NCI-H446 treated with DMSO at 0.1 percent for 48 hours (cell line): ENCODE data around the gene C1orf159.

Source experiments
- DNase-seq: peaks from one replicate; lab custom pipeline; 2025; lab: John Stamatoyannopoulos, UW

Gene C1orf159

DNA sequence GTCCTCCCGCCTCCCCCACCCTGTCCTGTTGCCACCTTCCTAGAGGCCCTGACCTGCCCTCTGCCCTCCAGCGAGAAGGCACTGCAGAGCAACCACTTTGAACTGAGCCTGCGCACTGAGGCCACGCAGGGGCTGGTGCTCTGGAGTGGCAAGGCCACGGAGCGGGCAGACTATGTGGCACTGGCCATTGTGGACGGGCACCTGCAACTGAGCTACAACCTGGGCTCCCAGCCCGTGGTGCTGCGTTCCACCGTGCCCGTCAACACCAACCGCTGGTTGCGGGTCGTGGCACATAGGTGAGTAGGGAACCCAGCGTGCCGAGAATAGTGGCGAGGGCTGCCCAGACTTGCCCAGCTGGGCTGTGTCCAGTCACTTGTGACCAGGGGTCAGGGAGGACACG lies 62.2 kb downstream of the C1orf159 start:
- DNase-seq, result no peak

DNA sequence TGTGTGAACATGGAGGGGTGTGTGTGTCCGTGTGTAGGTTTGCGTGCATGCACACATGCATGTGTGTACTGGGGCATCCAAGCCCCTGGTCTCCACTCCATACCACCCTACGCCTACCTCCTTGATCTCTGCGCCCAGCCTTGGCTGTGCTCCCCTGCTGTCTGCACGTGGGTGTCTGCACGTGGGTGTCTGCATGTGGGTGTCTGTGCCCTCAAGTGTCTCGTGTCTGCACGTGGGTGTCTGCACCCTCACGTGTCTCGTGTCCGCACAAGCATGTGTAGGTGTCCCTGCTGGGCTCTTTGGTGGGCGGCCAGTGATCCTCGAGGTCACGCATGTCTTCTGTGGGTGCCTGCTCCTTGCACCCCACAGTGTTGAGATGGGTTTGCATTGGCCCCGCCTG lies 62.9 kb downstream of the C1orf159 start:
- DNase-seq, result no peak

DNA sequence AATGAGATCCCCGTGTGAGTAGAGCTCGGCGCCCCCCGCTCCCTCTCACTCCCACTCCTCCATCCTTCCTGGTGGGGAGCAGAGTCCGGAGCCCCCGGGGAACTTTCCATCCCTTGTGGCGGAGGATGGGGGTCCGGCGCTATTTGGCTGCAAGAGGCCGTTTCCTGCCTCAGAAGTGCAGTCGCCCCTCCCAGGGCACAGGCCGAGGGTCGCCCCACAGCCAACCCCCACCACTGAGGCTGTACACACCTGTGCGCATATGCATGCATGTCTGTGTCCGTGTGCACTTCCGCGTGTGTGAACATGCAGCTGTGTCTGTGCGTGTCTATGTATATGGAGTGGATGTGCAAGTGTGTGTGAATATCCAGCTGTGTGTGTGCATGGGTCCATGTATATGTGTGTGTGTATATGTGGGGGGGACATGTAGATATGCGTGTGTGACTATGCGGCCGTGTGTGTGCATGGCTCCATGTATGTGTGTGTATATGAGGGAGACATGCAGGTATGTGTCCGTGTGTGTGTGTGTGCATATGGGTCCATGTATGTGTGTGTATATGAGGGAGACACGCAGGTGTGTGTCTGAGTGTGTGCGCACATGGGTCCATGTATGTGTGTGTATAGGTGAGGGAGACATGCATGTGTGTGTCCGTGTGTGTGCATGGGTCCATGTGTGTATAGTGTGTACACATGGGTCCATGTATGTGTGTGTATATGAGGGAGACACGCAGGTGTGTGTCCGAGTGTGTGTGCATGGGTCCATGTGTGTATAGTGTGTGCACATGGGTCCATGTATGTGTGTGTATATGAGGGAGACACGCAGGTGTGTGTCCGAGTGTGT lies 63.7 kb downstream of the C1orf159 start:
- DNase-seq, result no peak

DNA sequence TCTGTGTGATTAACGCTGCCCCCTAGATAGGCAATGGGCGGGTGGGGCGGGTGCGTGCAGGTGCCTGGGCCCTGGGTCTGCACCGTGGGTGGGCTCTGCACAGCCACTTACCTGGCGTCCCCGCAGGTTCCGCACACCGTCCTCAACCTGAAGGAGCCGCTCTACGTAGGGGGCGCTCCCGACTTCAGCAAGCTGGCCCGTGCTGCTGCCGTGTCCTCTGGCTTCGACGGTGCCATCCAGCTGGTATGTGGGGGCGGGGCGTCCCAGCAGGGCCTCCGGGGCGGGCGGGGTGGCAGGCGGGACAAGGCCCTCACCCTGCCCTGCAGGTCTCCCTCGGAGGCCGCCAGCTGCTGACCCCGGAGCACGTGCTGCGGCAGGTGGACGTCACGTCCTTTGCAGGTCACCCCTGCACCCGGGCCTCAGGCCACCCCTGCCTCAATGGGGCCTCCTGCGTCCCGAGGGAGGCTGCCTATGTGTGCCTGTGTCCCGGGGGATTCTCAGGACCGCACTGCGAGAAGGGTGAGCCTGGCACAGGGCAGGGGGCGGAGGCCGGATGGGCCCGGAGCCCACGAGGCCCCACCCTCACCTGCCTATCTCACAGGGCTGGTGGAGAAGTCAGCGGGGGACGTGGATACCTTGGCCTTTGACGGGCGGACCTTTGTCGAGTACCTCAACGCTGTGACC lies 64.6 kb downstream of the C1orf159 start:
- DNase-seq, result no peak

DNA sequence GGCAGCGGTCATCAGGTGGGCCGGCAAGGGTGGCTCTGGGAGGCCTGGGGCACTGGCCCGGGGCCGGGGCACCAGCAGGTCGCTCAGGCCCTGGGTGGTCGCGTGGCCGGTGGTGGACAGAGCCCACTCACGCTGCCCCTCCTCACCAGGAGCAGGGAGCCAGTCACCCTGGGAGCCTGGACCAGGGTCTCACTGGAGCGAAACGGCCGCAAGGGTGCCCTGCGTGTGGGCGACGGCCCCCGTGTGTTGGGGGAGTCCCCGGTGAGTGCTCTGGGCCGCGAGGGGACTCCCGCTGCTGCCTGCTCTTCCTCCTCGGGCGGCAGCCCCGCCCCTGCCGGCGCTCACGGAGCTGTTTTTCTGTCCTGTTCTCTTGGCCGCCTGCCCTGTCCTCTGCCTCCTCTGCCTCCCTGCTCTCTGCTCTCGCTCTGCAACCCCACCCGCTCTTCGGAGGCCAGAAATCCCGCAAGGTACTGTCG lies 65.3 kb downstream of the C1orf159 start:
- no peak for DNase-seq

DNA sequence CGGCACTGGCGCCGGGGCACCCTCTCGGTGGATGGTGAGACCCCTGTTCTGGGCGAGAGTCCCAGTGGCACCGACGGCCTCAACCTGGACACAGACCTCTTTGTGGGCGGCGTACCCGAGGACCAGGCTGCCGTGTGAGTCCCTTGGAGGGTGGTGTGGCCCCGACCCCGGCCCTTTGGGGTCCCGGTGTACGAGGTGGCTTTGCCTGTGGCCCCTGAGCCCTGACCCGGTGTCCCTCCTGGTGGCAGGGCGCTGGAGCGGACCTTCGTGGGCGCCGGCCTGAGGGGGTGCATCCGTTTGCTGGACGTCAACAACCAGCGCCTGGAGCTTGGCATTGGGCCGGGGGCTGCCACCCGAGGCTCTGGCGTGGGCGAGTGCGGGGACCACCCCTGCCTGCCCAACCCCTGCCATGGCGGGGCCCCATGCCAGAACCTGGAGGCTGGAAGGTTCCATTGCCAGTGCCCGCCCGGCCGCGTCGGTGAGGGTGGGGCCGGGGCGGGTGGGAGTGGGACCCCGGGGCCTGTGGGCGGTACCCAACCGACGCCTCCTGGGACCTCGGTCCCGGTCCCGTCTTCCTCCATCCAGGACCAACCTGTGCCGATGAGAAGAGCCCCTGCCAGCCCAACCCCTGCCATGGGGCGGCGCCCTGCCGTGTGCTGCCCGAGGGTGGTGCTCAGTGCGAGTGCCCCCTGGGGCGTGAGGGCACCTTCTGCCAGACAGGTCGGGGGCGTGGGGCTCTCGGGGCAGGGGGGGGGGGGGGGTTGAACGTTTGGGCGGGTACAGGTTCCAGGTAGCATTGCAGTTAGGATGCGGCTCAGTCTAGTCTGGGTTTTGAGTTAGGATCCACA lies 66.3 kb downstream of the C1orf159 start:
- DNase-seq, result no peak

DNA sequence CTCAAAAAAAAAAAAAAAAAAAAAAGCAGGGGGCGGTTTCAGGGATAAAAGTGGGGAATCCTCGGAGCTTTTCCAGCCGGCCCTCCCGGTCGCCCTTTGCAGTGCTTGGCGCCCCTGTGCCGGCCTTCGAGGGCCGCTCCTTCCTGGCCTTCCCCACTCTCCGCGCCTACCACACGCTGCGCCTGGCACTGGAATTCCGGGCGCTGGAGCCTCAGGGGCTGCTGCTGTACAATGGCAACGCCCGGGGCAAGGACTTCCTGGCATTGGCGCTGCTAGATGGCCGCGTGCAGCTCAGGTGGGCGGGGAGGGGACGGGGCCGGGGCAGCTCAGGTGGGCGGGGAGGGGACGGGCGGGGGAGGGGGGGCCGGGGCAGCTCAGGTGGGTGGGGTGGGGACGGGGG lies 67.1 kb downstream of the C1orf159 start:
- no peak for DNase-seq

DNA sequence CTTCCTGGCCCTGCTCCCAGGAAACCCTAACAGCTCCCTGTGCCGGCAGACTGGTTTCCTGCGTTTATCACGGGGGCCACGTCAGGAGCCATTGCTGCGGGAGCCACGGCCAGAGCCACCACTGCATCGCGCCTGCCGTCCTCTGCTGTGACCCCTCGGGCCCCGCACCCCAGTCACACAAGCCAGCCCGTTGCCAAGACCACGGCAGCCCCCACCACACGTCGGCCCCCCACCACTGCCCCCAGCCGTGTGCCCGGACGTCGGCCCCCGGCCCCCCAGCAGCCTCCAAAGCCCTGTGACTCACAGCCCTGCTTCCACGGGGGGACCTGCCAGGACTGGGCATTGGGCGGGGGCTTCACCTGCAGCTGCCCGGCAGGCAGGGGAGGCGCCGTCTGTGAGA lies 67.9 kb downstream of the C1orf159 start:
- DNase-seq, result no peak

DNA sequence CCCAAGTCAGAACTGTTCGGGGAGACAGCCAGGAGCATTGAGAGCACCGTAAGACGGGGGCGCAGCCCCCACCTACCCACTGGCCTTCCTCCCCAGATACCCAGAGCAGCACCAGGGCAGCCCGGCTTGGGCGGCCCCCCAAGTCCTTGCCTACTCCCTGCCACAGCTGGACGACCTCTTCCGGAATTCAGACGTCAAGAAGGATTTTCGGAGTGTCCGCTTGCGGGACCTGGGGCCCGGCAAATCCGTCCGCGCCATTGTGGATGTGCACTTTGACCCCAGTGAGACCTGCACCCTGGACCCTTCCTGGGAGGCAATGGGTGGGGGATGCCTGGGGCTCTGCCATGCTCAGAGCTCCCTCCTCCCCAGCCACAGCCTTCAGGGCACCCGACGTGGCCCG lies 68.5 kb downstream of the C1orf159 start:
- DNase-seq, result no peak

DNA sequence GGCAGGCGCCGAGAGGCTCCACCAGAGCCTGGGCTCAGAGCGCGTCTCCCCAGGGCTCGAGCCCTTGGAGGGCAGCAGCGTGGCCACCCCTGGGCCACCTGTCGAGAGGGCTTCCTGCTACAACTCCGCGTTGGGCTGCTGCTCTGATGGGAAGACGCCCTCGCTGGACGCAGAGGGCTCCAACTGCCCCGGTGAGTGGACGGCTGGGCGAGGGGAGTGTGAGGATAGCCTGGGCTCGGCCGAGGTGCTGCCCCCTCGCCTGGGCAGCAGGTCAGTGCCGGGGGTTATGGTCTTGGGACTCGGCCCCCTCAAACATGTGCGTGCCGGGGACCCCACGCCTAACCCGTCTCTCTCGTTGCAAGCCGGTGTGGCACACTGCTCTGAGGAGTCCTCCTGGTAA lies 69.1 kb downstream of the C1orf159 start:
- no peak for DNase-seq

DNA sequence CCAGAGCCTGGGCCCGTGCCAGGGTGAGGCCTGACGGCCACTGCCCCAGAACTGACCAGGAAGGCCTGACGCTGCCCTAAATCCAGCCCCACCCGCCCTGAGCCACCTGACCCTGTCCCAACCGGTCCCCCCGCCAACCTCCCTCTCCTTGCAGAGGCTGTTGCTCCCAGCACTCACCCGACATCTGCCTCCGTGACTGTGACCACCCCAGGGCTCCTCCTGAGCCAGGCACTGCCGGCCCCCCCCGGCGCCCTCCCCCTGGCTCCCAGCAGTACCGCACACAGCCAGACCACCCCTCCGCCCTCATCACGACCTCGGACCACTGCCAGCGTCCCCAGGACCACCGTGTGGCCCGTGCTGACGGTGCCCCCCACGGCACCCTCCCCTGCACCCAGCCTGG lies 69.6 kb downstream of the C1orf159 start:
- no peak for DNase-seq

DNA sequence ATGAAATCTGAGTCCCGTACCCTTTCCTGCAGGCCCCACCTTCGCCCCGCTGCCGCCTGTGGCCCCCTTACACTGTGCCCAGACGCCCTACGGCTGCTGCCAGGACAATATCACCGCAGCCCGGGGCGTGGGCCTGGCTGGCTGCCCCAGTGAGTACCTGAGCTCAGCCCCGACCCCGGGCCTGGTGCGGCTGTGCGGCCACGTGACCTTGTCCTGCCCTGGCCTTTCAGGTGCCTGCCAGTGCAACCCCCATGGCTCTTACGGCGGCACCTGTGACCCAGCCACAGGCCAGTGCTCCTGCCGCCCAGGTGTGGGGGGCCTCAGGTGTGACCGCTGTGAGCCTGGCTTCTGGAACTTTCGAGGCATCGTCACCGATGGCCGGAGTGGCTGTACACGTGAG lies 70.8 kb downstream of the C1orf159 start:
- no peak for DNase-seq

DNA sequence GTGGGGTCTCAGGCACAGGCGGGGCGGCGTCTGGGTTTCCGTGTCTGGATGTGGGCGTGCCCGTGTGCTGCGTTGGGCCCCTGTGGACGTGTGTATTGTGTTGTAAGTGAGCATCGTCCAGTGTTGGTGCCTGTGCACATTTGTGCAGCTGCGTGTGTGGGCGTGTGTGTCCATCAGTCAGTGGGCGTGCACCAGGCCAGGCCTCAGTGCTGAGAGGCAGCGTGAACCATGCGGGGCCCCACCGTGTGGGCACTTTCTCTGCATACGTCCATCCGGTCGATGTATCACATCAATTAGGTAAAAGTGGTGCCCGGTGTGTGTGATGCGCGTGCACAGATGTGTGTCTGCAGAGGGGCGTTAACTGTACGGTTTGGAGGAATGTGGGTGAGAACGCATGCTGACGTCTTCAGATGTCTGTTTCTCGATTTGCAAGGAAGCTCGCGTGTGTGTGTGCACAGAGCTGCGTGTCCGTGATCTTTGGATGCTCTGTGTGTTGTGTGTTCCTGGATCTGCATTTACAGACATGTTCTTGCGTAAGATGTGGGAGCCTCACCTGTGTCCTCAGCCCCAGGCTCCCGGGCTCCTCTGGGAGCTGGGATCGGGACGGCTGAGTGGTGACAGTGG lies 71.3 kb downstream of the C1orf159 start:
- no peak for DNase-seq

DNA sequence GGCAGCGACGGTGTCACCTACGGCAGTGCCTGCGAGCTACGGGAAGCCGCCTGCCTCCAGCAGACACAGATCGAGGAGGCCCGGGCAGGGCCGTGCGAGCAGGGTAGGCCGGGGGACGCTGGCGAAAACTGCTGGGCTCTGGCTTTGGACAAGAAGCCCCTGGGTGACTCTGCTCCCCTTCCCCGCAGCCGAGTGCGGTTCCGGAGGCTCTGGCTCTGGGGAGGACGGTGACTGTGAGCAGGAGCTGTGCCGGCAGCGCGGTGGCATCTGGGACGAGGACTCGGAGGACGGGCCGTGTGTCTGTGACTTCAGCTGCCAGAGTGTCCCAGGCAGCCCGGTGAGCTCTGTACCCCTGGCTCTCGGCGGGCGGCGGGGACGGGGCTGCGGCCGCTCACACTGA lies 72.0 kb downstream of the C1orf159 start:
- DNase-seq, result no peak

DNA sequence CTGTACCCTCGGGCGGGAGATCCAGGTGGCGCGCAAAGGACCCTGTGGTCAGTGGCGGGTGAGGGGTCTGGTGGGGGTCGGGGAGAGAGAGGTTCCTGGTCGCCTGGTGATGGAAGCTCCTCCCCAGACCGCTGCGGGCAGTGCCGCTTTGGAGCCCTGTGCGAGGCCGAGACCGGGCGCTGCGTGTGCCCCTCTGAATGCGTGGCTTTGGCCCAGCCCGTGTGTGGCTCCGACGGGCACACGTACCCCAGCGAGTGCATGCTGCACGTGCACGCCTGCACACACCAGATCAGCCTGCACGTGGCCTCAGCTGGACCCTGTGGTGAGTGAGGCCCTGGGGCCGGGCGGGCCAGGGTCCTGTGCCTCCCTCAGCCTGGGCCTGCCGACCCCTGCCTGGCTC lies 72.5 kb downstream of the C1orf159 start:
- DNase-seq, result no peak

DNA sequence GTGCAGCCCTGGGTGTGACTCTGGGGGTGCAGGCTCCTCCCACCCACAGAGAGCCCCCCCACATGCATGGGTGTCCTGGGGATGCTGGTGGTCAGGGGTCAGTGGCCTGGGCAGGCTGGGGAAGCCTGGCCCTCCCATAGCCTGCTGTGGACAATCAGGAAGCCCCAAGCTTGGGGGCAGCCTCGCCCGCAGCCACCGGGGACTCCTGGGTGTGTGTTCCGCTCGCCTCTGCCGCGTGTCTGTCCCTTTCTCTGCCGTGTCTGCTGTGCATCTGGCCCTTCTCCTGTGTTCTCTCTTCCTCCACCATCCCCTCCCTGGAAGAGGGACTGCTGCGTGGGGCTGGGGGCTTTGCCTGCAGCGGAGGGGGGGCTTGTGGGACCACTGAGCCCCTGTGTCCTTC lies 73.1 kb downstream of the C1orf159 start:
- no peak for DNase-seq

DNA sequence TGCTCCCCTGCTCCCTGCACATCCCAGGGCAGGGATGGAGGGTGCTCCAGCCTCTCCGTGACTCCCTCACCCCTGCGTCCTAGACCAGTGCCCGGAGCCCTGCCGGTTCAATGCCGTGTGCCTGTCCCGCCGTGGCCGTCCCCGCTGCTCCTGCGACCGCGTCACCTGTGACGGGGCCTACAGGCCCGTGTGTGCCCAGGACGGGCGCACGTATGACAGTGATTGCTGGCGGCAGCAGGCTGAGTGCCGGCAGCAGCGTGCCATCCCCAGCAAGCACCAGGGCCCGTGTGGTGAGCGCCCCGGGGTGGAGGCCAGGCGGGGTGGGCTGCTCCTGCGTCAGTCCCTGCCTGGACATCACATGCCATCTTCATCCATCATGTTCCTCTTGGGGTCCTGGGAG lies 74.0 kb downstream of the C1orf159 start:
- no peak for DNase-seq

DNA sequence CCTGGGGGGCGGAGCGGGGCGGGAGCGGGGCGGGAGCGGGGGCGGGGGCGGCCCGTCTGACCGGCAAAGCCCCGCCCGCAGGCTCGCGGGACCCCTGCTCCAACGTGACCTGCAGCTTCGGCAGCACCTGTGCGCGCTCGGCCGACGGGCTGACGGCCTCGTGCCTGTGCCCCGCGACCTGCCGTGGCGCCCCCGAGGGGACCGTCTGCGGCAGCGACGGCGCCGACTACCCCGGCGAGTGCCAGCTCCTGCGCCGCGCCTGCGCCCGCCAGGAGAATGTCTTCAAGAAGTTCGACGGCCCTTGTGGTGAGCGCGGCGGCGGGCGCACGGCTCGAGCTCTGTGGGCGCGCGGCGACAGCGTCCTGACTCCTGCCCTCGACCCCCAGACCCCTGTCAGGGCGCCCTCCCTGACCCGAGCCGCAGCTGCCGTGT lies 74.8 kb downstream of the C1orf159 start:
- DNase-seq, result no peak

DNA sequence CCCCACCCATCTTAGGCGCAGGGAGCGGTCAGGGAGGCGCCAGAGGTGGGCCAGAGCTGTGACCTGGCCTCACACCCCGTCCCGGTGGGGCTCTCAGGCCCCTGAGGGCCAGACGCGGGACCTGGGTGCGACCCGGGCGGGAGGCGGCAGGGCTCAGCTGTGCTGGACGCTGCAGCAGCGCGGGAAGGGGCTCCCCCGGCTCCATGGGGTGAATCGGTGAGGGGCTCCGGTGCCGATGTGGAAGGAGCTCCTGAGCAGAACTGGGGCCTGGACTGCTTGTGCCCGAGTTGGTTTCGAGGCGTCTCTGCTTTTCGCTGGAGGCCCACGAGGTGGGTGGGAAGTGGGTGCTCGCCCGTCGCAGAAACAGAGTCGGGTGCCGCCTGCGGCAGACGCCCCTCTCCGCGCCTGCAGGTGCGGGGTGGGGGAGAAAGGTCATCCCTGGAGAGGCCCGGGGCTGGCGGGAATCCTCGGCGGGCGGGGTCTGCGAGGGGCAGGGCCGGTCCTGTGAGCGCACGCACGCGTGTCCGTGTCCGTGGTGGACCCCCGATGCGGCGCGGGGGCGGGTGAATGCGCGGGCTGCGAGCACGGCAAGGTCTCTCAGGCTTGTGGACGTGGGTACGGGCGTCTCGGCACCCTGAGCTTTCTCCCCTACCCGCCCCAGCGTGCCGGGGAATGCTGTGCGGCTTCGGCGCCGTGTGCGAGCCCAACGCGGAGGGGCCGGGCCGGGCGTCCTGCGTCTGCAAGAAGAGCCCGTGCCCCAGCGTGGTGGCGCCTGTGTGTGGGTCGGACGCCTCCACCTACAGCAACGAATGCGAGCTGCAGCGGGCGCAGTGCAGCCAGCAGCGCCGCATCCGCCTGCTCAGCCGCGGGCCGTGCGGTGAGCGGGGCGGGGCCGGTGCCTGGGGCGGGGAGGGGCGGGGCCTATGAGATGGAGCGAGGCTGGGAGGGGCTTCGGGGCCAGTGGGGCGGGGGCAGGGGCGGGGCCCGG lies 75.6 kb downstream of the C1orf159 start:
- no peak for DNase-seq

DNA sequence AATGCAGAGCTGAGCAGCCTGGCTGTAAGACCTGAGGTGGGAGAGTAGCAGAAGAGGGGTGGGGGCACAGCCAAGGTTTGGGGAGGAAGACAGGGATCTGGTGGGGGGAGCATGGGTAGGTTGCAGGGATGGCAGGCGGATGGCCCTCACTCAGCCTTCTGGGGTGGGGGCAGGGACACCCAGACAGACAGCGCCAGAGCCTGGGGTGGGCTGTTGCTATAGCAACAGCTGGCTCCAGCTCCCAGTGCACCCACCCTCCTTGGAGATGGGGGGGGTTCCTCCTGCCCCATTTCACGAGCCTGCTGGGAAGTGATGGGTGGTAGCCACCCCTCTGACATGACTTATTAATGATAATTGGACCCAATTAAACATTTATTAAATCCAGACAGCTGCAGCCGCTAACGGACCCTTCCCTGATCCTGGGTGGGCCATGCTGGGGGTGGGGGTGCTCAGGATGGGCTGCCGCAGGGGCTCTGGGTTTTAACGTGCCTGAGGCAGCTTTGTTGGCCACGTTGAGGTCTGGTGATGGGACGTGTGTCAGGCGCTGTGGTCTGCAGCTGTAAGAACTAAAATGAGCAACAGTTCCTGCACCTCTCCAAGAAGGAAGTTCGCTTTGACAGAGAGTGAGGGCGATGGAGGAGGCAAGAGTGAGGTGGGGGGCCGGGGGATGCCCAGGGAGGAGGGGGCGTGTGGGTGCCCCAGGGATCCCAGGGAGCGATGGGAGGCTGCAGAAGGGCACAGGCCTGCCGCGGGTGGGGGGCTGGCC lies 76.6 kb downstream of the C1orf159 start:
- no peak for DNase-seq
